OCI-LY7 (cell line): ENCODE results near the gene TCF12.

Experiments used
- EZH2phosphoT487 ChIP-seq: fragments of 200-600 bp; sonication (generic); IDR thresholded peaks from 2 replicates; pipeline ENCODE4 v1.6.1; 2018; ENCODE audit warnings: low read depth, borderline replicate concordance, mild to moderate bottlenecking, mixed run types, antibody characterized with exemption, low read length, moderate library complexity, mixed read lengths
- TF ChIP-seq, protein P1 (sequence below): fragments of 200-600 bp; sonication (generic); conservative IDR thresholded peaks from 2 replicates; pipeline ENCODE4 v1.5.1; 2014; ENCODE audit warnings: mild to moderate bottlenecking, antibody characterized with exemption, low read length, moderate library complexity, mixed read lengths

DNA sequence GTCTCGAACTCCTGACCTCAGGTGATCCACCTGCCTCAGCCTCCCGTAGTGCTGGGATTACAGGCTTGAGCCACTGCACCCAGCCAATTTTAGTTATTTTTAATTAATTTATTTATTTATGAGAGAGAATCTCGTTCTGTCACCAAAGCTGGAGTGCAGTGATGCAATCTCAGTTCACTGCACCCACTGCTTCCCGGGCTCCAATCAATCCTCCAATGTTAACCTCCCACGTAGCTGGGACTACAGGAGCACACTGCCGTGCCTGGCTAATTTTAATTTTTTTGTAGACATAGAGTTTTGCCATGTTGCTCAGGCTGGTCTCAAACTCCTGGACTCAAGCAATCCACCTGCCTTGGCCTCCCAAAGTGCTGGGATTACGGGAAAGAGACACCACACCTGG lies 137.9 kb downstream of the TCF12 start:
- TF ChIP-seq, protein P1, sequence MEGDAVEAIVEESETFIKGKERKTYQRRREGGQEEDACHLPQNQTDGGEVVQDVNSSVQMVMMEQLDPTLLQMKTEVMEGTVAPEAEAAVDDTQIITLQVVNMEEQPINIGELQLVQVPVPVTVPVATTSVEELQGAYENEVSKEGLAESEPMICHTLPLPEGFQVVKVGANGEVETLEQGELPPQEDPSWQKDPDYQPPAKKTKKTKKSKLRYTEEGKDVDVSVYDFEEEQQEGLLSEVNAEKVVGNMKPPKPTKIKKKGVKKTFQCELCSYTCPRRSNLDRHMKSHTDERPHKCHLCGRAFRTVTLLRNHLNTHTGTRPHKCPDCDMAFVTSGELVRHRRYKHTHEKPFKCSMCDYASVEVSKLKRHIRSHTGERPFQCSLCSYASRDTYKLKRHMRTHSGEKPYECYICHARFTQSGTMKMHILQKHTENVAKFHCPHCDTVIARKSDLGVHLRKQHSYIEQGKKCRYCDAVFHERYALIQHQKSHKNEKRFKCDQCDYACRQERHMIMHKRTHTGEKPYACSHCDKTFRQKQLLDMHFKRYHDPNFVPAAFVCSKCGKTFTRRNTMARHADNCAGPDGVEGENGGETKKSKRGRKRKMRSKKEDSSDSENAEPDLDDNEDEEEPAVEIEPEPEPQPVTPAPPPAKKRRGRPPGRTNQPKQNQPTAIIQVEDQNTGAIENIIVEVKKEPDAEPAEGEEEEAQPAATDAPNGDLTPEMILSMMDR, result no peak
- no peak for TF ChIP-seq EZH2phosphoT487
